IPS DF 4.7 (cell line): ENCODE measurements around the gene HNRNPA3.
"Not testable (repeated sequence)": the region's sequence is repeated elsewhere in the genome, so short reads cannot be mapped to it uniquely, and the experiment has no call there.

Experiments used
- DNase-seq: peaks from one replicate; pipeline ENCODE4 v3.0.0-alpha.2; 2013; ENCODE audit warnings: low spot score; ENCODE audit errors: extremely low read depth

The HNRNPA3 gene

GRCh38 chr2:177254433-177255226 is 42.0 kb downstream of the HNRNPA3 start:
- DNase-seq = no peak

- DNase-seq = no peak
Measured at GRCh38 chr2:177255227-177255601, 42.6 kb downstream of the HNRNPA3 start.

- no peak for DNase-seq
Measured at GRCh38 chr2:177256026-177256425, 43.4 kb downstream of the HNRNPA3 start.

GRCh38 chr2:177256695-177257094 is 44.1 kb downstream of the HNRNPA3 start:
- DNase-seq = no peak

GRCh38 chr2:177257471-177257870 is 44.9 kb downstream of the HNRNPA3 start:
- no peak for DNase-seq

- DNase-seq = no peak
Measured at GRCh38 chr2:177258059-177258458, 45.5 kb downstream of the HNRNPA3 start.

DNA sequence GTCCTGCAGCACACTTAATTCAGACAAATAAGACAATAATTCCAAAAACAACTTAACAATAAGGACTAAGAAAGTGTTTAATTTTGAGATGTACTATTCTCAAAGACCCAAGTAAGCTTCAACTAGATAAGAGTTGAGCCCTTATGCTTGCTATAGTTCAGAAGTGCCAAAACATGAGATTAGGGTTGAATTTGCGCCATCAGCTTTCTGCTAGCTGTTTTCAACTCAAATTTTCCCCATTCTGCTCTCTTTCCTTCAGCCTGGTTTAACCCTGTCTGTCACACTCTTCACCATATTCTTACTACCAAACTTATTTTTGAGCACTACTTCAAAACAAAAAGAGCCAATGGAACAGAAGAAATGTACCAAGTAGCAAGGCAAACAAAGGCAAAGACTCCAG is 47.8 kb downstream of the HNRNPA3 start:
- no peak for DNase-seq

DNA sequence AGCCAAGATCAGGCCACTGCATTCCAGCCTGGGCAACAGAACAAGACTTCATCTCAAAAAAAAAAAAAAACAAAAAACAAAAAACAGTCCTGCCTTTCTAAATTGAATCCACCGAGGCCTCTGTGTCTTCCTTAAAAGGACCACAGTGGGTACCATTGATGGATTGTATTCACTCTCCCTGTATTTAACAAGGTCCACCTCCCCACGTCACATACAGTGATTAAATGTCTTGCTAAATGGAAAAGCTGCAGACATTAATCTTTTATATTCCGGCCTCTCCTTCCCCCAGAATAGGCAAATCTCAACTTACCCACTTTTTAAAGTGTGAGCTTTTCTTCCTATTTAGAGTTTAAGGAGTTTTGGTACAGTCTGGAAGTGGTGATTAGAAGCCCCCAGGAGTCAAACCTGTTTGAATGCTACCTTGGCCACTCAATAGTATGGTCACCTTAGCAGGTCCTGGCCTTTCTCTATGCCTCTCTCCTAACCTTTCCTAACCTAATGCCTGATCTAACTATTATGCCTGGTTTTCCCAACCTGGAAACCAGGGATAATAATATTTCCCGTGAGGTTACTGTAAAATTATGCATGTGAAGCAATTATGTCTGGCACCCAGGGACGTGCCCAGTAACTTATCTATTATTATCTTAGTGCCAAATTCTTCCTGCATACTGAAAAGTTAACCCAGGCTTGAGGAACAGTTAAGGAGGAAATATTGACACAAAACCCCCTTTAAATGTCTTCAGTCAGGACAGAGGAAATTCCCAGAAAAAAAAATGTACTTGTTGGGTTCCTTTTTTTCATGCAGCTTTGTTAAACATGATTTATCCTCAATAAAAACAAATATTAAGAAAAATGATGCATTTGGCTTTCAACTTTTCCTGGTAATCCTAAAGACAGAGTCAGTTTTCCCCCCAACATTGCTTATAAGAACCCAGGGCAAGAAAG is 48.8 kb downstream of the HNRNPA3 start:
- DNase-seq = no peak

DNA sequence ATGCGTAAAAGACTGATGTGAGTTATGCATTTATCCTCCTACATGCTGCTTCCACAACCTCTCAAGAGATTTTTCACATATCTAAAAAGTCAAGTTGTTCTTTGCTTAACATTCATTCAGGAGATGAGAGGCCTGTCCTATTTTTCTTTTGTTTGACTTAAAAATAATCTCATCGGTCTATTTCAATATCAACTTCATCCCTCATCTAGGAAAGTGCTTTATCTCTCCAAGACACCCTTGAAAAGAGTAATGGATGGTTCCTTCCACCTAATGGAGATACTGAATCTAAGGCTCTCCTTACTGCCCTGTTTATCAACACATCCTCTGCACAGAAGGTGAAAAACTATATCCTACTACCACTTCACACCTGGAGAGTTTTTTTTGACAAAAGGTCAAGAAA is 49.5 kb downstream of the HNRNPA3 start:
- no peak for DNase-seq

- DNase-seq = no peak
Measured at GRCh38 chr2:177262958-177263450, 50.4 kb downstream of the HNRNPA3 start.

- no peak for DNase-seq
Measured at GRCh38 chr2:177263451-177264208, 51.0 kb downstream of the HNRNPA3 start.

DNA sequence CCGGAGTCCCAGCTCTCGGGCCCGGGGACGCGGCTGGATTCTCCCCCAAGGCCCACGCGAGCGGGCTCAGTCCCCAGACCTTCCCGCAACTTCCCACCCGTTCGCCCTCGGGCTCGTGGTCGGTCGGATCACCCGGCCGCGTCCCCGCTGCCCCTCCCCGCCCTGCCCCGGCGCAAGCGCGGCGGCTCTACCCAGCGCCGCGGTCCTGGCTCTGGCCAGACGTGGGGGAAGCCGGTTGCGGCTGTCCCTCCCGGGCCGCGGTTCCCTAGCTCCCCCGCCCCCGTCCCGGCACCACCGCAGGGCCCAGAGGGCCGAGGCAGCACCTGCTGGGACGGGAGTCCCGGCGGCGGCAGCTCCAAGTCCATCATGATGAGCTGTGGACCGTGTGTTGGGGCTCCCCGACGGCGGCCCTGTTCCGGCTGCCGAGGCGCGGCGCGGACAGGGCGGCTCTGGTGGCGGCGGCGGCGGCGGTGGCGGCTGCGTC is 51.7 kb downstream of the HNRNPA3 start:
- DNase-seq = no peak

GRCh38 chr2:177264693-177265587 is 52.3 kb downstream of the HNRNPA3 start, which contains the start of gene NFE2L2:
Gene NFE2L2, minus strand, starts transcription at chr2:177264727. Its CDS starts 151 bp downstream, at chr2:177264576.
- no peak for DNase-seq

DNA sequence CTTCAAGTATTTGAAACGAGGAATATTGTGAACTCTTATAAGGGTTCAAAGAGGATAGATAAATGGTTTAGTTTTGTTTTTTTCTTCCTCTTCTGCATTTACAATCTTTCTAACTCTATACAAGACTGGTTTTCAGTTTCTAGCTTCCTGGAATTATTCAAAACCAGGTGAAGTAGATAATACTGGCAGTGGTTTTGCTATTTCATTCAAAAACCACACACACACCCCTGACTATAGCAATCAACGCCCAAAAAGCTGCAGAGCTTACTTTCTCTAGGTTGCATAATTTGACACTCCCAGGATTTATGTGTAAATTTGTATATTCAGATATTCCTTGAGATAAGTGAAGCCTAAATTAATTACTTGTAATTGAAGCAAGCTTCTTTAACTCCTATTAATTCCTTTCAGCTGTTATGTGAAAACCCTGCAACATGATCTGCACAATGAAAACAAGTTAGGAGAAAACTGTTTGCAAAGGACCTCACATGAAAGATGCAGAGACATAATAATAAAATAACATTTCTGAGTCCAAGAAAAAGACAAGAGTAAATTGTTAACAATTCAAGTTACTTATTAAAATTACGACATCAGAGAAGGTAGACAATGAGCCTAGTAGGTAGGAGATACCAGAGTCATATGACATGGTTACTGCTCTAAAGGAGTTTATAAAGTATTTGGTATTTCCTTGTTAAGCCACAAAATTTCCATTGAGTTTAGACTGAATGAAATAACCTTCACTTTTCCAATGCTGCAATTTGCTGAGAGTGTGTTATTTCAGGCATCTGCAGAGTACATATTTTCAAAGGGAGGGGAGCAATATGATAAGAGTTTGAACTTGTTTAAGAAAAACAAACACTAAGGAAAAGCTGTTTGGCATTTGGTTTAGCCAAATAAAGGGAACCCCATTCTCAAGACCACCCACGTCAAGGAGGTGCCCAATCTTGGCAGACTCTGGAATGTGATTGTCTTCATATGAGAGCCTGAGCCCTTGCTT is 53.5 kb downstream of the HNRNPA3 start:
- DNase-seq = no peak

GRCh38 chr2:177266955-177267354 is 54.4 kb downstream of the HNRNPA3 start:
- not testable (repeated sequence) for DNase-seq

DNA sequence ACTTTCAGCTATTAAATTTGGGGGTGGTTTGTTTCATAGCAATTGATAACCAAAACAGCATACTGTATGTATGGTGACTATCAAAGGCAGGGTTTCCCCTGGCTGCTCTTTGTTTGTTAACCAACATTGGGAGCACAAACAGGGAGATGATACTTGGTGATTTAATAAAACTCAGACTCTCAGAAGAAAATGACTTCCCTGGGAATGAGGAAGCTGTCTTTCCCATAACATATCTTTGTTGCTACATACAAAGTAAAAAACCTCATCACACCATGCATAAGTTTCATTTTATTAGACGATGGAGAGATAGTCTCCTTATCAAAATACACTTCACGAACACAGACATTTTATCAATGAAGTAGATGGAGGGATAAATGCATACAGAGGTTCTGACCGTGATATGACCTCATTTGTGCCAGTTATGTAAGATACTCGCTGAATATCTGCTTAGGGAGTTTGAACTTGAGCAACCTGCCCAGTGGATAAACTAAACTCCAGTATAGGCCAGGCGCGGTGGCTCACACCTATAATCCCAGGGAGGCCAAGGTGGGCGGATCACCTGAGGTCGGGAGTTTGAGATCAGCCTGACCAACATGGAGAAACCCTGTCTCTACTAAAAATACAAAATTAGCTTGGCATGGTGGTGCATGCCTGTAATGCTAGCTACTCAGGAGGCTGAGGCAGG is 55.7 kb downstream of the HNRNPA3 start:
- DNase-seq = no peak

DNA sequence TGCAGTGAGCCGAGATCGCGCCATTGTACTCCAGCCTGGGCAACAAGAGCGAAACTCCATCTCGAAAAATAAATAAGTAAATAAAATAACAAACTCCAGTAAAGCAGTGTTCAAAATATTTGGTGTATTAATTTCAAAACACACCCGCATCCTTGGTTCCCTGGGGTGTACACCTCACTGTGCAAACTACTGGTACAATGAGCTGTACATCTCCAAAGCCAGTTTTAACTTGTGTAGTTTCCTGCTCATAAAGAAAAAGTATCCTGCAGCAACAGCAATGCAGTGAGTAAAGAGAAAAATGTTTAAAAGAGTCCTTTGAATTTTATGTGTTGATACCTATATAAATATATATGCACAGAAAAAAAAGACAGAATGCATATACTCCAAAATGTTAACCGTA is 56.3 kb downstream of the HNRNPA3 start:
- no peak for DNase-seq

GRCh38 chr2:177270531-177270930 is 57.9 kb downstream of the HNRNPA3 start:
- DNase-seq = no peak
